OCI-LY1 (cell line): ENCODE data around the gene PLEKHG4.

Experiments used
- H2AFZ ChIP-seq: fragments of 200-600 bp; sonication (generic), shearing (Covaris generic); 2 replicates; pipeline ENCODE4 v1.6.0; 2014; ENCODE audit warnings: antibody characterized with exemption, mild to moderate bottlenecking, low read length
- H3F3A ChIP-seq: fragments of 200-600 bp; sonication (generic), shearing (Covaris generic); 2 replicates; pipeline ENCODE4 v1.6.0; 2014; ENCODE audit warnings: mild to moderate bottlenecking, antibody characterized with exemption, low read length, moderate library complexity; ENCODE audit not compliant: insufficient read depth
- H3K27ac ChIP-seq: fragments of 200-600 bp; sonication (generic); 2 replicates; pipeline ENCODE4 v1.5.1; 2014; ENCODE audit warnings: low read length, mixed run types, mild to moderate bottlenecking, low read depth; ENCODE audit not compliant: poor library complexity, severe bottlenecking
- H3K27me3 ChIP-seq: fragments of 200-600 bp; sonication (generic); 2 replicates; pipeline ENCODE4 v1.6.0; 2014; ENCODE audit warnings: antibody characterized with exemption, mild to moderate bottlenecking, low read length, moderate library complexity; ENCODE audit not compliant: insufficient read depth
- H3K36me3 ChIP-seq: fragments of 200-600 bp; sonication (generic); 2 replicates; pipeline ENCODE4 v1.6.1; 2014; ENCODE audit warnings: mild to moderate bottlenecking, antibody characterized with exemption, low read length, moderate library complexity, mixed read lengths; ENCODE audit not compliant: insufficient read depth
- H3K4me1 ChIP-seq: fragments of 200-600 bp; sonication (generic); 2 replicates; pipeline ENCODE4 v1.5.1; 2014; ENCODE audit warnings: mild to moderate bottlenecking, low read length, moderate library complexity; ENCODE audit not compliant: insufficient read depth, severe bottlenecking
- H3K4me2 ChIP-seq: fragments of 200-600 bp; sonication (generic), shearing (Covaris generic); 2 replicates; pipeline ENCODE4 v1.6.1; 2014; ENCODE audit warnings: low read length
- H3K4me3 ChIP-seq: fragments of 200-600 bp; sonication (generic); 2 replicates; pipeline ENCODE4 v1.5.1; 2014; ENCODE audit warnings: low read length, low read depth, mild to moderate bottlenecking, mixed read lengths; ENCODE audit not compliant: poor library complexity, severe bottlenecking
- H3K79me2 ChIP-seq: fragments of 200-600 bp; shearing (Covaris generic); 2 replicates; pipeline ENCODE4 v1.6.1; 2016; ENCODE audit warnings: mixed run types, low read length, mixed read lengths; ENCODE audit not compliant: insufficient read depth
- H3K9ac ChIP-seq: fragments of 200-600 bp; sonication (generic), shearing (Covaris generic); 2 replicates; pipeline ENCODE4 v1.6.1; 2014; ENCODE audit warnings: mild to moderate bottlenecking, low read length, mixed read lengths
- H3K9me2 ChIP-seq: fragments of 200-600 bp; sonication (generic), shearing (Covaris generic); 2 replicates; pipeline ENCODE4 v1.6.1; 2014; ENCODE audit warnings: low read depth, mild to moderate bottlenecking, low read length, mixed read lengths
- H3K9me3 ChIP-seq: fragments of 200-600 bp; shearing (Covaris generic); 2 replicates; pipeline ENCODE4 v1.6.1; 2014; ENCODE audit warnings: low read length, mixed read lengths
- H4K20me1 ChIP-seq: fragments of 200-600 bp; sonication (generic), shearing (Covaris generic); 2 replicates; pipeline ENCODE4 v1.6.0; 2016; ENCODE audit warnings: mild to moderate bottlenecking, low read length; ENCODE audit not compliant: insufficient read depth
- EZH2 ChIP-seq: fragments of 200-600 bp; sonication (generic), shearing (Covaris generic); IDR thresholded peaks from 2 replicates; pipeline ENCODE4 v1.8.0; 2017; ENCODE audit warnings: borderline replicate concordance, mixed run types, mild to moderate bottlenecking, antibody characterized with exemption, low read length, moderate library complexity, mixed read lengths
- TF ChIP-seq, protein P1 (sequence below): fragments of 200-600 bp; sonication (generic), shearing (Covaris generic); IDR thresholded peaks from 2 replicates; pipeline ENCODE4 v1.5.1; 2017; ENCODE audit warnings: mild to moderate bottlenecking, antibody characterized with exemption, low read length, moderate library complexity, mixed read lengths

Gene PLEKHG4

DNA sequence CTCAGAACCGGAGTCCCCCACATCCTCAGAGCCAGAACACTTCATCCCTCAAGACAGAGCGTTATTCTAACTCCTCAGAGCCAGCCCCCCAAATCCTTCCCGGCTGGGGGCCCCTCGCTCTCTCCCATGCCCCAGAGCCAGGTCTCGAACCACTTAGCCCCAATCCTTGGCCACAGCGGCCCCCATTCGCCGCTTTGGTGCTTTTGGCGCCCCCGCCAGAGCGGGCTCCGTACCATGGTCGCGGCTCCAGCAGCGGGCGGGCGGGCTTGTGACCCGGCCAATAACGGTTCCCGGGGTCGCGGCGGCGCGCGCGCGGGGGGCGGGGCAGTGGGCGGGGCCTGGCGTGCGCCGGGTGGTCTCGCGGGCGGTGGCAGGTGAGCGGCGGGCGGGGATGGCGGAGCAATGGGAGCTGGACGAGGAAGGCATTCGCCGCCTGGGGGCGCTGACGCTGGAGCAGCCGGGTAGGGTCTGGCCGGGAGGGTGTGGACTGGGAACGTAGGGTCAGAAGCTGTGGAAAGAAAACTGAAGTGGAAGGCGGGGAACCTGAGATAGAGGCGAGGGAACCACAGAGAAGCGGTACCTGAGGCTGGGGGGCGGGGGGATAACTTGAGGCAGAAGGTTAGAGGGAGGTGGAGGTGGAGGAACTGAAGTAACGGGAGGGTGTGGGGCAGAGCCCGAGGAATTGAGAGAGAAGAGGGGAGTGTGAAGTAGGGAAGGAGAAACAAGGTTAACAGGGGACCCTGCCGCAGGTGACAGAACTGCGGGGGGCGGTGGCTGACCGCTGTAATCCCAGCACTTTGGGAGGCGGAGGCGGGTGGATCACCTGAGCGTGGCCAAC is 47.4 kb downstream of the PLEKHG4 start, which contains the start of the genes KCTD19 and LRRC36:
KCTD19 (minus strand) TSS at position 270 of the 838 bp plus-strand sequence; CDS start at position 236, 34 bp downstream.
LRRC36 (plus strand) TSS at position 344 of the 838 bp plus-strand sequence; CDS start at position 392, 48 bp downstream.
- Histone ChIP-seq H3K27me3 (no peaks in the 10 kb centered on the region), H4K20me1 (no peaks in the 10 kb centered on the region), H3K36me3 (no peaks in the 10 kb centered on the region), H3K4me3 (peak within 1 kb of the TSS; percentile 71), H3K4me2 (peak within 1 kb of the TSS; percentile 96), H3K79me2 (no peaks in the 10 kb centered on the region), H3F3A (no peaks in the 10 kb centered on the region), H2AFZ (peak within 1 kb of the TSS; percentile 62; the same call in 1 of the 2 replicates), H3K9ac (peak within 1 kb of the TSS; percentile 71), H3K4me1 (peaks cover 10% of the 10 kb centered on the region), H3K9me3 (no peaks in the 10 kb centered on the region), H3K27ac (no peak within 1 kb of the TSS), H3K9me2 (no peaks in the 10 kb centered on the region)
- TF ChIP-seq EZH2 = no peak
- TF ChIP-seq, protein P1, sequence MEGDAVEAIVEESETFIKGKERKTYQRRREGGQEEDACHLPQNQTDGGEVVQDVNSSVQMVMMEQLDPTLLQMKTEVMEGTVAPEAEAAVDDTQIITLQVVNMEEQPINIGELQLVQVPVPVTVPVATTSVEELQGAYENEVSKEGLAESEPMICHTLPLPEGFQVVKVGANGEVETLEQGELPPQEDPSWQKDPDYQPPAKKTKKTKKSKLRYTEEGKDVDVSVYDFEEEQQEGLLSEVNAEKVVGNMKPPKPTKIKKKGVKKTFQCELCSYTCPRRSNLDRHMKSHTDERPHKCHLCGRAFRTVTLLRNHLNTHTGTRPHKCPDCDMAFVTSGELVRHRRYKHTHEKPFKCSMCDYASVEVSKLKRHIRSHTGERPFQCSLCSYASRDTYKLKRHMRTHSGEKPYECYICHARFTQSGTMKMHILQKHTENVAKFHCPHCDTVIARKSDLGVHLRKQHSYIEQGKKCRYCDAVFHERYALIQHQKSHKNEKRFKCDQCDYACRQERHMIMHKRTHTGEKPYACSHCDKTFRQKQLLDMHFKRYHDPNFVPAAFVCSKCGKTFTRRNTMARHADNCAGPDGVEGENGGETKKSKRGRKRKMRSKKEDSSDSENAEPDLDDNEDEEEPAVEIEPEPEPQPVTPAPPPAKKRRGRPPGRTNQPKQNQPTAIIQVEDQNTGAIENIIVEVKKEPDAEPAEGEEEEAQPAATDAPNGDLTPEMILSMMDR = peak; percentile 62

DNA sequence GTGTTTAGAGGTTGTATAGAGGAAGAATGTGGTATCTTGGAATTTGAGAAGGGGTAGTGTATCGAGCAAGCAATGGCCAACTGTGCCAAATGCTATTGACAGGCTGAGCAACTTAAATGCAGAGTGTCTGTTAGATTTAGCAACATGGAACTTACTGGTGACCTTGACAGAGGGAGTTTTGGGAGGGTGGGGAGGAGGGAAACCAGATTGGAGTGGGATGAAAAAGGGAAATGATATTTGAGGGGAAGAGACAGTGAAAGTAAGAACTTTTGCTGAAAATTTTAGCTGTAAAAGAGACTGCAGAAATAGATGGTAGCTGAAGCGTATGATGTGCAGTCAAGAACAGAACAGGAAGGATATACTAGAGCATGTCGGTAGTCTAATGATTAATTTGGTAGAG is 48.4 kb downstream of the PLEKHG4 start:
- no peak overlapping the region for H3K9ac ChIP-seq
- H3K4me1 ChIP-seq = peaks cover 10% of the 10 kb centered on the region
- TF ChIP-seq, protein P1 = no peak
- TF ChIP-seq EZH2 = no peak
- no peaks in the 10 kb centered on the region for H3F3A ChIP-seq
- H3K27ac ChIP-seq = no peak overlapping the region
- H3K4me2 ChIP-seq = no peak overlapping the region
- H3K79me2 ChIP-seq = no peaks in the 10 kb centered on the region
- no peak overlapping the region for H2AFZ ChIP-seq
- no peak overlapping the region for H3K4me3 ChIP-seq
- no peaks in the 10 kb centered on the region for H3K9me3 ChIP-seq
- no peaks in the 10 kb centered on the region for H4K20me1 ChIP-seq
- no peaks in the 10 kb centered on the region for H3K36me3 ChIP-seq
- no peaks in the 10 kb centered on the region for H3K9me2 ChIP-seq
- H3K27me3 ChIP-seq = no peaks in the 10 kb centered on the region

DNA sequence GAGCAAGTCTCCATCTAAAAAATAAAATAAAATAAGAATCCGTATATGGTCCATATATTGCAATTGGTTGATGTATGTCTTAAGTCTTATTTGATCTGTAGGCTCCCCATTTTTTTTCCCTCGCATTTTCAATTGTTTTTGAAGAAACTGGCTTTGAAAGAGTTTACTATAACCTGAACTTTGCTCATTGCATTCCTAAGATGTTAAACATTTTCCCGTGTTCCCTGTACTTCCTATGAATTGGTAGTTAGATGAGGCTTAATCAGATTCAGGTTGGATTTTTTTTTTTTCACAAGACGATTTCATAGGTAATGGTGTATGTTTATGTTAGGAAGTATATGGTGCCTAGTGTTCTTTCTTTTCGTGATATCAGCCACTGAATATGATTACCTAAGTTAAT is 50.6 kb downstream of the PLEKHG4 start:
- no peaks in the 10 kb centered on the region for H3F3A ChIP-seq
- no peak overlapping the region for H3K4me3 ChIP-seq
- no peaks in the 10 kb centered on the region for H3K79me2 ChIP-seq
- no peak overlapping the region for H2AFZ ChIP-seq
- no peak for TF ChIP-seq EZH2
- TF ChIP-seq, protein P1 = no peak
- H3K36me3 ChIP-seq = no peaks in the 10 kb centered on the region
- peaks cover 10% of the 10 kb centered on the region for H3K4me1 ChIP-seq
- no peaks in the 10 kb centered on the region for H3K27me3 ChIP-seq
- H3K9me3 ChIP-seq = no peaks in the 10 kb centered on the region
- no peaks in the 10 kb centered on the region for H3K9me2 ChIP-seq
- no peak overlapping the region for H3K27ac ChIP-seq
- no peak overlapping the region for H3K4me2 ChIP-seq
- H3K9ac ChIP-seq = no peak overlapping the region
- no peaks in the 10 kb centered on the region for H4K20me1 ChIP-seq
